PFSK-1 (cell line): Measurements from ENCODE around the gene AUTS2.

Experiments used
- POLR2AphosphoS5 ChIP-seq: IDR thresholded peaks from 2 replicates; pipeline ENCODE4 v1.6.1; 2012; ENCODE audit warnings: low read depth, mild to moderate bottlenecking, control low read depth, low read length, moderate library complexity
- REST ChIP-seq, 2 experiments: IDR thresholded peaks; 2 replicates each; pipeline versions ENCODE4 v1.6.1 to v1.8.0; 2011 to 2012; ENCODE audit warnings: low read depth in 2 of 2, low read length in 2 of 2, control low read depth in 1 of 2, inconsistent platforms in 1 of 2, mild to moderate bottlenecking in 1 of 2, moderate library complexity in 1 of 2; ENCODE audit not compliant: insufficient read depth in 1 of 2
- SIN3A ChIP-seq: IDR thresholded peaks from 2 replicates; pipeline ENCODE4 v1.6.1; 2012; ENCODE audit warnings: mild to moderate bottlenecking, low read length, moderate library complexity, borderline replicate concordance; ENCODE audit not compliant: insufficient read depth
- TAF1 ChIP-seq: IDR thresholded peaks from 2 replicates; pipeline ENCODE4 v1.6.1; 2012; ENCODE audit warnings: low read length, control low read depth, borderline replicate concordance; ENCODE audit not compliant: insufficient read depth

- TF ChIP-seq TAF1 (no peak), POLR2AphosphoS5 (no peak), SIN3A (no peak), REST (IDR thresholded peaks at IDR 0.05; ENCODE audit: insufficient read depth in 1 of 2, low read depth in 2 of 2, low read length in 2 of 2) (no peak)
These were observed 807.0 kb downstream of the AUTS2 start for GRCh38 chr7:70405241-70405640.
